Mucosa of descending colon (tissue), 3 donors: ENCODE results near the gene LEMD2. TPM values are rescaled to one million over a fixed set of nuclear protein-coding genes. Genes with fewer than 3 reads are reported as not detected.

ENCODE experiments used
- ATAC-seq: fragments of 200-7000 bp; cut with Tn5 transposase; one replicate; pipeline ENCODE4 v1.9.1; 2020; ENCODE audit warnings: mild to moderate bottlenecking, moderate library complexity
- DNase-seq, 3 donors: peaks; one replicate each; pipeline ENCODE4 v3.0.0-alpha.2; 2020
- H3K36me3 ChIP-seq: fragments of 200-600 bp; one replicate; pipeline ENCODE4 v1.8.0; 2021; ENCODE audit warnings: low read depth, mild to moderate bottlenecking
- H3K4me1 ChIP-seq: fragments of 200-600 bp; one replicate; pipeline ENCODE4 v1.8.0; 2021; ENCODE audit warnings: low read depth, mild to moderate bottlenecking
- H3K4me3 ChIP-seq: fragments of 200-600 bp; one replicate; pipeline ENCODE4 v1.8.0; 2021; ENCODE audit warnings: mild to moderate bottlenecking
- H3K9me3 ChIP-seq: fragments of 200-600 bp; one replicate; pipeline ENCODE4 v1.8.0; 2021; ENCODE audit warnings: mild to moderate bottlenecking
- CTCF ChIP-seq: fragments of 200-600 bp; IDR thresholded peaks from one replicate; pipeline ENCODE4 v1.8.0; 2022; ENCODE audit warnings: antibody characterized with exemption, mild to moderate bottlenecking
- intact Hi-C, 2 donors: fragments of 100-400 bp; cut with DNase I in 1 of 2; cut with micrococcal nuclease in 1 of 2; formaldehyde crosslinking; loops; one replicate each; pipeline versions ENCODE4 v1.11.0 to v1.11.1; 2022; cut with DNase I, micrococcal nuclease
- total RNA-seq, 3 donors: library from RNA; stranded (reverse); fragmentation: NEBNext Ultra II Directional in 2 of 3; extraction: Animal tissue kit (Norgen Biotek cat#: 25700) in 2 of 3; gene quantifications; one replicate each; pipeline versions ENCODE4 v1.2.1 to v1.2.4, GENCODE V29; 2021 to 2023
- donor health status: DM: no; HTN: no; CAD: no; lungs with moderate emphysema.
- donor health status: DM: no; HTN: no; CAD: no.
- donor health status: DM: no; HTN: yes; CAD: no.

LEMD2 gene
- total RNA-seq, 3 donors from 2014 or later, result 57.2 to 73.6 (median 59.6) TPM

GRCh38 chr6:33727932-33728331, 61.0 kb downstream of the LEMD2 start:
- Histone ChIP-seq H3K36me3 (no peaks in the 10 kb centered on the region), H3K4me3 (no peak overlapping the region), H3K9me3 (no peaks in the 10 kb centered on the region), H3K4me1 (no peaks in the 10 kb centered on the region)
- TF ChIP-seq CTCF, result no peak
- ATAC-seq (no peak), DNase-seq (no peak)
- intact Hi-C loops, result no loop called here

GRCh38 chr6:33727126-33727525, 61.8 kb downstream of the LEMD2 start:
- Histone ChIP-seq H3K4me3 (no peak overlapping the region), H3K4me1 (no peaks in the 10 kb centered on the region), H3K9me3 (no peaks in the 10 kb centered on the region), H3K36me3 (no peaks in the 10 kb centered on the region)
- ATAC-seq (no peak), DNase-seq (no peak)
- intact Hi-C loops, result no loop called here
- TF ChIP-seq CTCF, result no peak

- Histone ChIP-seq H3K4me3 (no peak overlapping the region), H3K36me3 (no peaks in the 10 kb centered on the region), H3K4me1 (no peaks in the 10 kb centered on the region), H3K9me3 (no peaks in the 10 kb centered on the region)
- intact Hi-C loops, result no loop called here
- ATAC-seq, result no peak
- no peak for DNase-seq
- TF ChIP-seq CTCF, result no peak
Measured at GRCh38 chr6:33726696-33727095, 62.2 kb downstream of the LEMD2 start.

GRCh38 chr6:33725891-33726673, 62.8 kb downstream of the LEMD2 start:
- no peak for TF ChIP-seq CTCF
- H3K4me3 ChIP-seq, result no peak overlapping the region
- no peaks in the 10 kb centered on the region for H3K4me1 ChIP-seq
- ATAC-seq (no peak), DNase-seq (no peak)
- no peaks in the 10 kb centered on the region for H3K36me3 ChIP-seq
- H3K9me3 ChIP-seq, result no peaks in the 10 kb centered on the region
- intact Hi-C loops, result no loop called here

- no peak for TF ChIP-seq CTCF
- ATAC-seq (no peak), DNase-seq (no peak)
- no peaks in the 10 kb centered on the region for H3K36me3 ChIP-seq
- intact Hi-C loops, result no loop called here
- H3K9me3 ChIP-seq, result no peaks in the 10 kb centered on the region
- no peak overlapping the region for H3K4me3 ChIP-seq
- no peaks in the 10 kb centered on the region for H3K4me1 ChIP-seq
Measured at GRCh38 chr6:33725222-33725621, 63.7 kb downstream of the LEMD2 start.
